NOMO-1 treated with DMSO at 0.1 percent for 48 hours (cell line): Measurements from ENCODE around the gene PTPRM.

Experiments
- DNase-seq: peaks from one replicate; lab custom pipeline; 2025; ENCODE audit not compliant: unreplicated experiment; lab: John Stamatoyannopoulos, UW

Gene PTPRM

DNA sequence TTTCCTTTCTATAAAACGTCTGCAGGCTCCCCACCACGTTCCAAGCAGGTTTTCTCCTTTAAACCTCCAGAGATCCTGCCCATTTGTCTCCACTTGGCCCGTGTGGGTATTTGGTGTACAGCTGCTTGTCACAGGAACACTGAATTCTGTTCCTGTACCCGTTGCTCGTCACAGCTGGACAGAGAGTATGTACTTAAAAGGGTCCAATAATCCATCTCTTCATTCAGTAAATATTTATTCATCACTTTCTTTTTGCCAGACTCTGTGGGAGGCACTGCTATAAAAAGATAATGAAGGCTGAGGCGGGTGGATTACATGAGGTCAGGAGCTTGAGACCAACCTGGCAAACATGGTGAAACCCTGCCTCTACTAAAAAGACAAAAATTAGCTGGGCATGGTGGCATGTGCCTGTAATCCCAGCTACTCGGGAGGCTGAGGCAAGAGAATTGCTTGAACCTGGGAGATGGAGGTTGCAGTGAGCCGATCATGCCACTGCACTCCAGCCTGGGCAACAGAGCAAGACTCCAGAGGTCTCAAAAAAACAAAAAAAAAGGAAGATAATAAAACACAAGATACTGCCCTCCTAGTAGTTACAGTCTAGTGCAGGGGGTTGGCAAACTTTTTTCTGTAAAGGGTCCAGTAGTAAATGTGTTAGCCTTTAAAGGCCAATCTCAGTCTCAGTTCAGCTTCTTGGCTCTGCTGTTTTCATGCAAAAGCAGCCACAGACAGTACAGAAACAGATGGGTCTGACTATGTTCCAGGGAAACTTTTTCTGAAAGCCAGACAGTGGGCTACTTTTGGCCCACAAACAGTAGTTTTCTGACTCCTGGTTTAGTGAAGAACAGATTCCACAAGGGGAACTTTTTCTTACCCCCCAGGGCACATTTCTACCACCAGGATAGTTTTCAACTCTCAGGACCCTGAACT, 732.2 kb downstream of the PTPRM start:
- no peak for DNase-seq

- no peak for DNase-seq
These were observed 733.8 kb downstream of the PTPRM start for GRCh38 chr18:8300751-8301410.

DNA sequence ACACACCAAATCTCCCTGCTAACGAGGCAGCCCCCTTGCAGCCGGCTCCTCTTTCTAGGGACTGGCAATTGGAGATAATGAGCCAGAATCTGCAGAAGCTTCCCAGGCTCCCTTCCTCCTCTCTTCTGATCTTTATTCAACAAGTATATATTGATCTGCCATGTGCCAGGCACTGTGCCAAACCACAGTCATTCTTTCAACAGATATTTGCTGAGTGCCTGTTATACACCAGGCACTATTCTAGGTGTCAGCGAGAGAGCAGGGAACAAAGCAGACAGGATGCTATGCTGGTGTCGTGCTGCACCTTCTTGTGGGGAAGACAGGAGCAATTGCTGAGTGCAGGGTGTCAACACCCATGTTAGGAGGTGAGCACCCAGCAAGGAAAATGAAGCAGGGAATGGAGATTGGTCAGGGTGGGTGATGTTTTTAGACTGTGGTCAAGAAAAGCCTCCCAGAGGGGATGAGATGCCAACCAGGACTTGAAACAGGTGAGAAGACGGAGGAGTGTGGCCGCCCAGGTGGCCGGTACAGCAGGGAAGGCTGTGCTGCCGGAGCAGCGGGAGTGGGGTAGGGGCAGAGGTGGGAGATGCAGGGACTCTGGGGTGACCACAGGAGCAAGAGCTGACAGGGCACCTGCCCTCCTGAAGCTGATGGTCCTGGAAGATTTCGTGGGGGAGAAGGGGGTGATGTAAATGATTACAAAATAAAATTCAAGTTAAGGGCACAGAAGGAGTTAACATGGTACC, 734.5 kb downstream of the PTPRM start:
- no peak for DNase-seq

GRCh38 chr18:8303151-8303755, 736.1 kb downstream of the PTPRM start:
- no peak for DNase-seq

DNA sequence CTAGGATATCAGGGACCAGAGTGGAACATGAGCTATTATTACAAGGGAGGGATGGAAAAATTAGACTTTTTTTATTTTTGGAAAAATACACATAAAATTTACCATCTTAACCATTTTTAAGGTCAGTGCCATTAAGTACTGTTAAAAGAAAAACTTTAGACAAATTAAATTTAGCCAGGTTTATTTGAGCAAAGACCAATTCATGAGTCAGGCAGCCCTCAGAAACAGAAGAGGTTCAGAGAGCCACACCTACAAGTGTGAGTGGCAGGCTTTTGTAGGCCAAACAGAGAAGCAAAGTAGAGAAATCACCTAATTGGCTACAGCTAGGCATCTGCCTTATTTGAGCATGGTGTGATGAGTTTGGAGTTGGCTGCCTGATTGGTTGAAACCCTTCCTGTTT, 740.8 kb downstream of the PTPRM start:
- no peak for DNase-seq

DNA sequence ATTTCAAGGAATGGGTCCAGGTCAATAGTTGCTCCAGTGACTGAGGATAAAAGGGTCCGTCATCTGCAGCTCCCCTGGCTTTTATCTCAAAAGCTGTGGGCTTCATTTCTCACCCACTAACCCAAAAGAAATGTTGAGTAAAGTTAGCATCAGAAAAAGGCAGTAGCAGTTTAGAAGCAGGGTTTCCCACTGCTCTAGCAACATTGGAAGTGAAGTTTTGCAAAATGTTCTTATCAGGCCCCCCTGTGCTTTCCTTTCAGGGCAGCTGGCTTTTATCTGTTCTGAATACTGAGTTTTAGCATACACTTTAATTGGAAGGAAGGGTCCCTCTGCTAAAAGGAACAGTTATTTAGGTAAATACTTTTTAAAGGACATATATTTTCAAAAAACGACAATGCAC, 745.9 kb downstream of the PTPRM start:
- DNase-seq, result no peak

GRCh38 chr18:8314124-8314523, 747.0 kb downstream of the PTPRM start:
- no peak for DNase-seq

- DNase-seq, result no peak
These were observed 752.8 kb downstream of the PTPRM start for GRCh38 chr18:8319798-8320489.

DNA sequence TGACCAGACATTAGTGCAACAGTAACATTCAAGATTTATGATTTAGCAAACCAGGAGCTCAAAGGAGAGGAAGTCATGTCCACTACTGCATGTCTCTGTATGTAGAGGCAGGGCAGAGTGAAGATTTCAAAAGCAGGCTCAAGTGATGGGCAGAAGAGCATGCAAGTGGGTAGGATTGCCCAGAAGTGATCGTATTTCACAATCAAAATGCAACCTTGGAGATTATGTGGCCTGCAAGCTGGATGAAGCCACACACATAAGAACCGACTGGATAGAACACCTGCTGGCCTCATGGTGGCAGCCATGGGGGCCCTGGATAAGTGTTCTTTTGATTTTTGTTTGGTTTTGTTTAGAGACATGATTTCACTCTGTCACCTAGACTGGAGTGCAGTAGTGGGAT, 755.4 kb downstream of the PTPRM start:
- DNase-seq, result no peak

- no peak for DNase-seq
These were observed 757.4 kb downstream of the PTPRM start for GRCh38 chr18:8324343-8325065.

GRCh38 chr18:8326763-8327394, 759.8 kb downstream of the PTPRM start:
- DNase-seq, result no peak

- no peak for DNase-seq
These were observed 761.0 kb downstream of the PTPRM start for GRCh38 chr18:8328126-8328525.

- peak; percentile 52 for DNase-seq
These were observed 762.2 kb downstream of the PTPRM start for GRCh38 chr18:8329186-8329771.

DNA sequence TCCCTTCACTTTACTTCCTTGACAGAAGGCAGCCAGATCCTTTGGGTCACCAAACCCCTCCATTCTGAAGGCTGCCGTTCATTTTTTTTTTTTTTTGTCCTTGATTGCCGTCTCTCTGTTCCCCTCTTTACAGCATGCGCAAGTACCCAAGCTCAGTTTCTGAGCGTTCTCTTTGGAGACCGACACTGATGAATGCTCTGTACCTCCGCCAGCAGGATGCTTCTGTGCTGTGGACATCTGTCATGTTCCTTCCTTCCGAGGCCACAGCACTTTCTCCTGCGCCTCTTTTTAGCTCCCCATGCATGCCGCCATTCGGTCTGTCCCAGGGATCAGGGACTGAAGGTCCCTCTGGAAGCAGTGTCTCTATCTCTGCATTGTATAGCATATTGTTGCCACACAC, 763.5 kb downstream of the PTPRM start:
- no peak for DNase-seq

- DNase-seq, result no peak
These were observed 765.2 kb downstream of the PTPRM start for GRCh38 chr18:8332286-8332685.

DNA sequence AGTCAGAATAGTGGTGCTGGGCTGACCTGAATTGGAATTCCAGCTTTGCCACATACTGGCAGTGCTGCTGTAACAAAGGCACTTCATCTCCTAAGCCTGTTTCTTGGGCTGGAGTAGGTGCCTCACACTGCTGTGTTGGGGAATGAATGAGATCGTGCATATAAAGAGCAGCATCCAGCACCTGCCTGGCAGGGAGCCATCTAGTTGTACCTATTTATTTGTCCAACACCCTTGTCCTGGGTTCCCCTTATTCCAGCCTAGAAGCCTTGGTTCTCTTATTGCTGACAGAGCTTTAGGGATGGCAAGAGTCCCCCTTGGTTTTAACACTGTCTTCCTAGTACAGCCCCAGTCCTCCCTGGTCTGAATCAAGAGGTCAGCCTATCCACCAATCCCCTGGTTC, 766.8 kb downstream of the PTPRM start:
- no peak for DNase-seq

DNA sequence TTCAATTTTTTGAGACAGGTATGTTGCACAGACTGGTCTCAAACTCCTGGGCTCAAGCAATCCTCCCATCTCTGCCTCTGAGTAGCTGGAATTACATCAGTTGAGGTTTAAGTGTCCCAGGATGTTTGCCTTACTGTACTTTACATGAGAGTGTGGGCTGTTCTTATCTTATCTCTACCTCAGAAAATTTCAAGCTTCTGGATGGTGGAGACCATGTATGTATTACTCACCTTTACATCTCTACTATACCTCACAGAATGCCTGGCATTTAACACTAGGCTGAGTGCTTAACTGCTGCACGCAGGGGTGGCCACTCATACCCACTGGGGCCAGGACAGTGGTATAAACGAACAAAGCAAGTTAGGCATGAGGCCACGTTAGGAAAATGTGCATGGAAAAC, 770.1 kb downstream of the PTPRM start:
- no peak for DNase-seq

DNA sequence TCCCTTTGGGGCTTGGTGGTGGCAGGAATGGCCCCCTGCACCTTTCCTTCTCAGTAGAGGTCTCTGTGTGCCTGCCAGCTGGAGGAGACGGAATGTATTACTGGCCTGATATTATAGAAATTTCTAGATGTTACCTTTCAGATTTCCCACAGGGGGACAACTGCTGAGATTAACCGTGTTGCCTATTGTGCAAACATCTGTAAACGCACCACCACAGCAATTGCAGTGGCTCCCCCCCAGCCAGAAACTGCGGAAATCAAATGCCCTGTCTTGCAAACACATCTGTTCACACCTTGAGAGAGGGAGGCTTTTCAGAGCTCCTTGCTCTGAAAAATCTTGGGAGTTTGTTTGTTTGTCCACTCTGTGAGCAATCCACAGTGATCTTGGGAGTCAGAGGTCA, 772.1 kb downstream of the PTPRM start:
- DNase-seq, result no peak

GRCh38 chr18:8339952-8340351, 772.8 kb downstream of the PTPRM start:
- no peak for DNase-seq
